Measurements from ENCODE around the gene NPR2.

DNA sequence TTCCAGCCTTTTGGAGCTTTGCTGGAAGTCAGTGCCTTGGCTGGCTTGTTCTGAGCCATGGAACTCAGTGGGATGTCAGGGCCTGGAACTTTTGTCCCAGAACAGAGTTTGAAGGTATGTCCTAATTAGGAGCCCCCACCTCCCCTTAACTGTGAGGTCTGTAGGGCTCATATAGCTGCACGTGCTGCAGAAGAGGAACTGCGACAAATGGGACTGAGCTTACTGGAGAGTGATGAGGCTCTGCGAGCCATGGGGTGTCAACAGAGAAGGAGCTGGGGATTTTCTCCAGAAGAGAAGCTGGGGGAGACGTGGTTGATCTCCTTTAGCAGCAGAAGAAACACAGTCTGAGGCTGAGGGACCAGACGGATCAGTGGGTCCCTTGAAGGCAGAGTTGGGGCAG, 48.5 kb downstream of the NPR2 start:
- TF ChIP-seq, protein P1, sequence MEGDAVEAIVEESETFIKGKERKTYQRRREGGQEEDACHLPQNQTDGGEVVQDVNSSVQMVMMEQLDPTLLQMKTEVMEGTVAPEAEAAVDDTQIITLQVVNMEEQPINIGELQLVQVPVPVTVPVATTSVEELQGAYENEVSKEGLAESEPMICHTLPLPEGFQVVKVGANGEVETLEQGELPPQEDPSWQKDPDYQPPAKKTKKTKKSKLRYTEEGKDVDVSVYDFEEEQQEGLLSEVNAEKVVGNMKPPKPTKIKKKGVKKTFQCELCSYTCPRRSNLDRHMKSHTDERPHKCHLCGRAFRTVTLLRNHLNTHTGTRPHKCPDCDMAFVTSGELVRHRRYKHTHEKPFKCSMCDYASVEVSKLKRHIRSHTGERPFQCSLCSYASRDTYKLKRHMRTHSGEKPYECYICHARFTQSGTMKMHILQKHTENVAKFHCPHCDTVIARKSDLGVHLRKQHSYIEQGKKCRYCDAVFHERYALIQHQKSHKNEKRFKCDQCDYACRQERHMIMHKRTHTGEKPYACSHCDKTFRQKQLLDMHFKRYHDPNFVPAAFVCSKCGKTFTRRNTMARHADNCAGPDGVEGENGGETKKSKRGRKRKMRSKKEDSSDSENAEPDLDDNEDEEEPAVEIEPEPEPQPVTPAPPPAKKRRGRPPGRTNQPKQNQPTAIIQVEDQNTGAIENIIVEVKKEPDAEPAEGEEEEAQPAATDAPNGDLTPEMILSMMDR (IDR thresholded peaks at IDR 0.05), result no peak
- no peak for TF ChIP-seq POLR2AphosphoS5 (IDR thresholded peaks at IDR 0.05)
- no peak for TF ChIP-seq EP300 (IDR thresholded peaks at IDR 0.05)

Measured in sigmoid colon (tissue), 4 donors.